Activated CD4-positive, alpha-beta T cell treated with anti-CD3 and anti-CD28 coated beads for 48 hours (primary cell): ENCODE data around the gene APOL2.
"Not testable (repeated sequence)": the region's sequence is repeated elsewhere in the genome, so short reads cannot be mapped to it uniquely, and the experiment has no call there.

Source experiments
- DNase-seq: peaks from one replicate; pipeline ENCODE4 v3.0.0-alpha.2; 2020

The APOL2 gene

GRCh38 chr22:36220451-36220921, 18.8 kb downstream of the APOL2 start:
- no peak for DNase-seq

- no peak for DNase-seq
Measured at GRCh38 chr22:36218648-36219193, 20.6 kb downstream of the APOL2 start.

- DNase-seq = no peak
Measured at GRCh38 chr22:36215981-36216380, 23.3 kb downstream of the APOL2 start.

GRCh38 chr22:36213586-36213985, 25.7 kb downstream of the APOL2 start:
- DNase-seq = no peak

- no peak for DNase-seq
Measured at GRCh38 chr22:36212901-36213300, 26.4 kb downstream of the APOL2 start.

- no peak for DNase-seq
Measured at GRCh38 chr22:36211237-36211861, 28.0 kb downstream of the APOL2 start.

- DNase-seq = no peak
Measured at GRCh38 chr22:36210224-36210623, 29.1 kb downstream of the APOL2 start.

GRCh38 chr22:36209488-36209908, 29.8 kb downstream of the APOL2 start:
- not testable (repeated sequence) for DNase-seq

GRCh38 chr22:36208914-36209313, 30.4 kb downstream of the APOL2 start:
- DNase-seq = no peak

GRCh38 chr22:36208162-36208765, 31.1 kb downstream of the APOL2 start:
- no peak for DNase-seq

GRCh38 chr22:36206255-36206654, 33.1 kb downstream of the APOL2 start:
- DNase-seq = no peak

- not testable (repeated sequence) for DNase-seq
Measured at GRCh38 chr22:36205573-36205972, 33.8 kb downstream of the APOL2 start.

- no peak for DNase-seq
Measured at GRCh38 chr22:36204632-36205015, 34.7 kb downstream of the APOL2 start.

GRCh38 chr22:36204001-36204631, 35.2 kb downstream of the APOL2 start:
- DNase-seq = no peak

- not testable (repeated sequence) for DNase-seq
Measured at GRCh38 chr22:36203441-36203840, 35.9 kb downstream of the APOL2 start.

GRCh38 chr22:36202906-36203305, 36.4 kb downstream of the APOL2 start:
- DNase-seq = not testable (repeated sequence)

GRCh38 chr22:36201630-36202319, 37.6 kb downstream of the APOL2 start, which contains the start of gene APOL4:
APOL4 (minus strand) TSS chr22:36201809; CDS start chr22:36201734, 75 bp downstream.
- no peak for DNase-seq

GRCh38 chr22:36201025-36201424, 38.3 kb downstream of the APOL2 start:
- DNase-seq = not testable (repeated sequence)

- DNase-seq = no peak
Measured at GRCh38 chr22:36199001-36199551, 40.3 kb downstream of the APOL2 start.

GRCh38 chr22:36198536-36198935, 40.8 kb downstream of the APOL2 start:
- DNase-seq = no peak

- DNase-seq = peak; percentile 17
Measured at GRCh38 chr22:36197514-36198146, 41.7 kb downstream of the APOL2 start.

- DNase-seq = no peak
Measured at GRCh38 chr22:36197065-36197440, 42.3 kb downstream of the APOL2 start.
